ENCODE results near the gene PPL.
A peak's percentile ranks its signal among the peaks of the same experiment; 100 is the strongest.

DNA sequence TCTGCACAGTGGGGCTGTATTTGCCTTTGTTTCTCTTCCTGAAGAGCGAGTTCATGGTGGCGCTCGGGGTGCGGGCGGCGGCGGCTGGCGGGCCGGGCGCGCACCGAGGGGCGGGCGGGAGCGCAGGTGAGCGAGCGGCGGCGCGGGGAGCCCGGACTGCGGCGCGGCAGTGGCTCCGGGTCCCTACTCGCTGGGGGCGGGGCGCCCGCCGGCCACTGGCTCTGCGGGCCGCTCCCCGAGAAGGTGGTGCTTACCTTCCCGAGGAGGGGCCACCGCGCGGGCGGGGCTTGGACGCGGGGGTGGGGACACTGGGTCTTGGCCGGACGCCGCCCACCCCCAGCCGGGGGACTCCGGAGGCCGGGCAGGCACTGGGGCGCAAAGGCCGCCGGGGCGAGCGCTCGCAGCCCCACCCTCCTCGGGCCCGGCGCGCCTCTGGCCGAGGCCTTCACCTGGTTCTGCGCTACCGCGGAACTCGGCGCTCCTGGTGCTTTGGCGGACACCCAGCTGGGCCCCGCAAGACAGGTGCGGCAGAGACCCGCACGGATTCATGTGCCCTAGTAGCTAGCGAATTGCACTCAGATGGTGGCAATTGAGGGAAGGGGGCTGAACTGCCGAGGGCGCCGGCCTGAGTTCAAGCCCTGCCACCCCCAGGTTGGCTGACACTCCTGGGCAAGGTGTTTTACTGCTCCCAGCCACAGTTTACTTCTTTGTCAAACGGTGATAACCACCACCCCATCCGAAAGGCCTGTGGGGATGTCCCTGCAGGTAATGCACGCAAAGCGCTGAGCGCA lies at the start of gene PPL:
- TF ChIP-seq, protein P1, sequence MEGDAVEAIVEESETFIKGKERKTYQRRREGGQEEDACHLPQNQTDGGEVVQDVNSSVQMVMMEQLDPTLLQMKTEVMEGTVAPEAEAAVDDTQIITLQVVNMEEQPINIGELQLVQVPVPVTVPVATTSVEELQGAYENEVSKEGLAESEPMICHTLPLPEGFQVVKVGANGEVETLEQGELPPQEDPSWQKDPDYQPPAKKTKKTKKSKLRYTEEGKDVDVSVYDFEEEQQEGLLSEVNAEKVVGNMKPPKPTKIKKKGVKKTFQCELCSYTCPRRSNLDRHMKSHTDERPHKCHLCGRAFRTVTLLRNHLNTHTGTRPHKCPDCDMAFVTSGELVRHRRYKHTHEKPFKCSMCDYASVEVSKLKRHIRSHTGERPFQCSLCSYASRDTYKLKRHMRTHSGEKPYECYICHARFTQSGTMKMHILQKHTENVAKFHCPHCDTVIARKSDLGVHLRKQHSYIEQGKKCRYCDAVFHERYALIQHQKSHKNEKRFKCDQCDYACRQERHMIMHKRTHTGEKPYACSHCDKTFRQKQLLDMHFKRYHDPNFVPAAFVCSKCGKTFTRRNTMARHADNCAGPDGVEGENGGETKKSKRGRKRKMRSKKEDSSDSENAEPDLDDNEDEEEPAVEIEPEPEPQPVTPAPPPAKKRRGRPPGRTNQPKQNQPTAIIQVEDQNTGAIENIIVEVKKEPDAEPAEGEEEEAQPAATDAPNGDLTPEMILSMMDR (IDR thresholded peaks at IDR 0.05): no peak
- TF ChIP-seq POLR2A (IDR thresholded peaks at IDR 0.05): peak; percentile 91

Measured in right lobe of liver (tissue), 4 donors.